ENCODE results near the gene ZNF652.

GRCh38 chr17:49341356-49341755 lies 20.7 kb downstream of the ZNF652 start:
- no peak for TF ChIP-seq POLR2A (IDR thresholded peaks at IDR 0.05)
- TF ChIP-seq, protein P1, sequence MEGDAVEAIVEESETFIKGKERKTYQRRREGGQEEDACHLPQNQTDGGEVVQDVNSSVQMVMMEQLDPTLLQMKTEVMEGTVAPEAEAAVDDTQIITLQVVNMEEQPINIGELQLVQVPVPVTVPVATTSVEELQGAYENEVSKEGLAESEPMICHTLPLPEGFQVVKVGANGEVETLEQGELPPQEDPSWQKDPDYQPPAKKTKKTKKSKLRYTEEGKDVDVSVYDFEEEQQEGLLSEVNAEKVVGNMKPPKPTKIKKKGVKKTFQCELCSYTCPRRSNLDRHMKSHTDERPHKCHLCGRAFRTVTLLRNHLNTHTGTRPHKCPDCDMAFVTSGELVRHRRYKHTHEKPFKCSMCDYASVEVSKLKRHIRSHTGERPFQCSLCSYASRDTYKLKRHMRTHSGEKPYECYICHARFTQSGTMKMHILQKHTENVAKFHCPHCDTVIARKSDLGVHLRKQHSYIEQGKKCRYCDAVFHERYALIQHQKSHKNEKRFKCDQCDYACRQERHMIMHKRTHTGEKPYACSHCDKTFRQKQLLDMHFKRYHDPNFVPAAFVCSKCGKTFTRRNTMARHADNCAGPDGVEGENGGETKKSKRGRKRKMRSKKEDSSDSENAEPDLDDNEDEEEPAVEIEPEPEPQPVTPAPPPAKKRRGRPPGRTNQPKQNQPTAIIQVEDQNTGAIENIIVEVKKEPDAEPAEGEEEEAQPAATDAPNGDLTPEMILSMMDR (IDR thresholded peaks at IDR 0.05) = no peak
